HG02678 (cell line): Measurements from ENCODE around the gene ZFYVE27.

Experiments used
- ATAC-seq: cut with Tn5 transposase; IDR thresholded peaks from one replicate; pipeline ENCODE4 v1.9.1; 2021; ENCODE audit warnings: mild to moderate bottlenecking, moderate library complexity; ENCODE audit not compliant: unreplicated experiment

The ZFYVE27 gene

GRCh38 chr10:97743169-97743943 lies 6.4 kb downstream of the ZFYVE27 start:
- no peak for ATAC-seq

- ATAC-seq = no peak
Measured at GRCh38 chr10:97744405-97745035, 7.6 kb downstream of the ZFYVE27 start.

GRCh38 chr10:97747573-97747972 lies 10.6 kb downstream of the ZFYVE27 start:
- ATAC-seq = no peak

GRCh38 chr10:97748116-97748515 lies 11.2 kb downstream of the ZFYVE27 start:
- no peak for ATAC-seq

GRCh38 chr10:97752956-97753355 lies 16.0 kb downstream of the ZFYVE27 start:
- ATAC-seq = no peak

- ATAC-seq = no peak
Measured at GRCh38 chr10:97754726-97755125, 17.8 kb downstream of the ZFYVE27 start.

GRCh38 chr10:97755718-97756117 lies 18.8 kb downstream of the ZFYVE27 start:
- no peak for ATAC-seq

GRCh38 chr10:97757471-97757870 lies 20.5 kb downstream of the ZFYVE27 start:
- ATAC-seq = no peak

GRCh38 chr10:97759158-97759887 lies 22.4 kb downstream of the ZFYVE27 start:
- ATAC-seq = no peak

- no peak for ATAC-seq
Measured at GRCh38 chr10:97759946-97760345, 23.0 kb downstream of the ZFYVE27 start.

- no peak for ATAC-seq
Measured at GRCh38 chr10:97760461-97761257, 23.7 kb downstream of the ZFYVE27 start.

GRCh38 chr10:97761331-97761865 lies 24.5 kb downstream of the ZFYVE27 start:
- no peak for ATAC-seq

- no peak for ATAC-seq
Measured at GRCh38 chr10:97762056-97762455, 25.1 kb downstream of the ZFYVE27 start.

GRCh38 chr10:97762816-97763215 lies 25.9 kb downstream of the ZFYVE27 start:
- ATAC-seq = no peak

- no peak for ATAC-seq
Measured at GRCh38 chr10:97763411-97763810, 26.5 kb downstream of the ZFYVE27 start.

GRCh38 chr10:97763947-97764346 lies 27.0 kb downstream of the ZFYVE27 start:
- ATAC-seq = no peak

GRCh38 chr10:97764519-97764931 lies 27.6 kb downstream of the ZFYVE27 start:
- peak; percentile 67 for ATAC-seq

GRCh38 chr10:97765201-97765600 lies 28.3 kb downstream of the ZFYVE27 start:
- ATAC-seq = no peak

GRCh38 chr10:97766106-97766810 lies 29.3 kb downstream of the ZFYVE27 start:
- no peak for ATAC-seq
